Hepatocyte (in vitro differentiated cells): Measurements from ENCODE around the gene C12orf56. TPM values are rescaled to one million over a fixed set of nuclear protein-coding genes. Genes with fewer than 3 reads are reported as not detected.

ENCODE experiments used
- DNase-seq: peaks from one replicate; pipeline ENCODE4 v3.0.0-alpha.2; 2016; ENCODE audit warnings: low spot score
- H2AFZ ChIP-seq: fragments of 200-600 bp; sonication (generic); 2 replicates; pipeline ENCODE4 v1.6.0; 2016; ENCODE audit warnings: antibody characterized with exemption, mild to moderate bottlenecking
- H3K27ac ChIP-seq: fragments of 200-600 bp; sonication (generic); 2 replicates; pipeline ENCODE4 v1.5.1; 2016; ENCODE audit warnings: mild to moderate bottlenecking
- H3K27me3 ChIP-seq: fragments of 200-600 bp; sonication (generic); 2 replicates; pipeline ENCODE4 v1.6.1; 2016
- H3K36me3 ChIP-seq: fragments of 200-600 bp; sonication (generic); replicated peaks from 2 replicates; pipeline ENCODE4 v1.5.1; 2016; ENCODE audit warnings: low read depth; ENCODE audit not compliant: insufficient read depth
- H3K4me1 ChIP-seq: fragments of 200-600 bp; sonication (generic); 2 replicates; pipeline ENCODE4 v1.5.1; 2016; ENCODE audit warnings: mild to moderate bottlenecking, moderate library complexity; ENCODE audit not compliant: insufficient read depth
- H3K4me2 ChIP-seq: fragments of 200-600 bp; sonication (generic); 2 replicates; pipeline ENCODE4 v1.6.0; 2016
- H3K4me3 ChIP-seq: fragments of 200-600 bp; sonication (generic); 2 replicates; pipeline ENCODE4 v1.5.1; 2016; ENCODE audit warnings: mild to moderate bottlenecking
- H3K79me2 ChIP-seq: fragments of 200-600 bp; sonication (generic); 2 replicates; pipeline ENCODE4 v1.6.0; 2017; ENCODE audit warnings: mild to moderate bottlenecking
- H3K9me2 ChIP-seq: fragments of 200-600 bp; sonication (generic); replicated peaks from 2 replicates; pipeline ENCODE4 v1.6.0; 2017; ENCODE audit warnings: mild to moderate bottlenecking; ENCODE audit not compliant: insufficient read depth
- H3K9me3 ChIP-seq: fragments of 200-600 bp; sonication (generic); 2 replicates; pipeline ENCODE4 v1.5.1; 2016; ENCODE audit warnings: low read depth, mild to moderate bottlenecking
- H4K20me1 ChIP-seq: fragments of 200-600 bp; sonication (generic); 2 replicates; pipeline ENCODE4 v1.6.0; 2016; ENCODE audit warnings: mild to moderate bottlenecking; ENCODE audit not compliant: insufficient read depth, poor library complexity, severe bottlenecking
- CTCF ChIP-seq: fragments of 200-600 bp; sonication (generic); IDR thresholded peaks from 2 replicates; pipeline ENCODE4 v1.5.1; 2016; ENCODE audit warnings: antibody characterized with exemption, mild to moderate bottlenecking; ENCODE audit not compliant: poor library complexity
- EZH2 ChIP-seq: fragments of 200-600 bp; sonication (generic); IDR thresholded peaks from 2 replicates; pipeline ENCODE4 v1.6.1; 2016; ENCODE audit warnings: antibody characterized with exemption, mild to moderate bottlenecking, borderline replicate concordance
- EZH2phosphoT487 ChIP-seq: fragments of 200-600 bp; sonication (generic); IDR thresholded peaks from one replicate; pipeline ENCODE4 v1.6.1; 2018; ENCODE audit warnings: antibody characterized with exemption, mild to moderate bottlenecking, low read depth, moderate library complexity; ENCODE audit not compliant: unreplicated experiment, severe bottlenecking
- WGBS: methylation state at CpG from one replicate; pipeline ENCODE4 v1.1.6; 2016; ENCODE audit warnings: low lambda C conversion rate; ENCODE audit errors: missing lambda C conversion rate; 5-methylcytosine and 5-hydroxymethylcytosine counted together
- polyA plus RNA-seq: library from polyadenylated mRNA; unstranded; fragments of >200 nt; fragmentation: Nextera tagmentation; extraction: Ambion mirVana; gene quantifications from 2 replicates; pipeline ENCODE4 v1.2.1, GENCODE V29; 2016
- total RNA-seq: library from RNA; depleted of rRNA; stranded (reverse); fragments of >200 nt; gene quantifications from 2 replicates; pipeline ENCODE4 v1.2.3, GENCODE V29; 2014

Gene C12orf56
- total and polyA plus RNA-seq, 2 experiments from 2014 or later: 0.20 to 1.4 TPM

- Histone ChIP-seq H3K4me2 (no peak overlapping the region), H4K20me1 (no peaks in the 10 kb centered on the region), H3K27ac (no peak overlapping the region), H3K9me3 (no peaks in the 10 kb centered on the region), H2AFZ (no peak overlapping the region), H3K4me3 (no peak overlapping the region), H3K4me1 (no peaks in the 10 kb centered on the region), H3K9me2 (no peaks in the 10 kb centered on the region), H3K27me3 (no peaks in the 10 kb centered on the region), H3K36me3 (no peaks in the 10 kb centered on the region), H3K79me2 (no peaks in the 10 kb centered on the region)
- no peak for DNase-seq
- no peak for TF ChIP-seq CTCF
- TF ChIP-seq EZH2: no peak
- TF ChIP-seq EZH2phosphoT487: no peak
Measured at GRCh38 chr12:64237382-64237781, 153.2 kb downstream of the C12orf56 start.

- no peak for DNase-seq
- Histone ChIP-seq H3K9me2 (no peaks in the 10 kb centered on the region), H3K27me3 (no peaks in the 10 kb centered on the region), H3K4me2 (no peak overlapping the region), H3K9me3 (no peaks in the 10 kb centered on the region), H3K27ac (no peak overlapping the region), H3K79me2 (no peaks in the 10 kb centered on the region), H4K20me1 (no peaks in the 10 kb centered on the region), H3K4me1 (no peaks in the 10 kb centered on the region), H3K36me3 (no peaks in the 10 kb centered on the region), H2AFZ (no peak overlapping the region), H3K4me3 (no peak overlapping the region)
- TF ChIP-seq EZH2: no peak
- no peak for TF ChIP-seq EZH2phosphoT487
- no peak for TF ChIP-seq CTCF
Measured at GRCh38 chr12:64236549-64236948, 154.0 kb downstream of the C12orf56 start.

GRCh38 chr12:64232196-64232595, 158.4 kb downstream of the C12orf56 start:
- Histone ChIP-seq H2AFZ (no peak overlapping the region), H3K79me2 (no peaks in the 10 kb centered on the region), H3K4me1 (no peaks in the 10 kb centered on the region), H3K9me2 (no peaks in the 10 kb centered on the region), H3K36me3 (no peaks in the 10 kb centered on the region), H3K27me3 (no peaks in the 10 kb centered on the region), H3K4me2 (no peak overlapping the region), H3K4me3 (no peak overlapping the region), H3K27ac (no peak overlapping the region), H4K20me1 (no peaks in the 10 kb centered on the region), H3K9me3 (no peaks in the 10 kb centered on the region)
- WGBS: 80% methylated on average over 1 of the region's 1 CpG
- no peak for TF ChIP-seq CTCF
- TF ChIP-seq EZH2phosphoT487: no peak
- DNase-seq: no peak

GRCh38 chr12:64229796-64230195, 160.8 kb downstream of the C12orf56 start:
- Histone ChIP-seq H3K9me2 (no peaks in the 10 kb centered on the region), H3K4me2 (no peak overlapping the region), H3K36me3 (no peaks in the 10 kb centered on the region), H3K9me3 (no peaks in the 10 kb centered on the region), H2AFZ (no peak overlapping the region), H3K27me3 (no peaks in the 10 kb centered on the region), H3K79me2 (no peaks in the 10 kb centered on the region), H3K4me3 (no peak overlapping the region), H3K27ac (no peak overlapping the region), H3K4me1 (no peaks in the 10 kb centered on the region), H4K20me1 (no peaks in the 10 kb centered on the region)
- no peak for DNase-seq
- 90% methylated on average over 5 of the region's 5 CpGs for WGBS
- no peak for TF ChIP-seq EZH2phosphoT487
- TF ChIP-seq EZH2: no peak
- TF ChIP-seq CTCF: no peak
